Stromal cell of bone marrow (primary cell): ENCODE results near the gene PPOX.

Source experiments
- DNase-seq: peaks from one replicate; pipeline ENCODE4 v3.0.0-alpha.2; 2012; ENCODE audit warnings: low read depth

The PPOX gene

GRCh38 chr1:161153682-161154337, 12.4 kb upstream of the PPOX start, which contains the start of gene UFC1:
UFC1 (plus strand) TSS chr1:161153978; CDS start chr1:161153998, 20 bp downstream.
- DNase-seq: peak; percentile 81

- DNase-seq: no peak
These were observed 8.4 kb upstream of the PPOX start for GRCh38 chr1:161157867-161158266.

GRCh38 chr1:161158316-161159010, 7.8 kb upstream of the PPOX start:
- no peak for DNase-seq

GRCh38 chr1:161159087-161159912, 6.9 kb upstream of the PPOX start, which contains the start of gene USP21:
USP21 (plus strand) TSS chr1:161159500; CDS start chr1:161160641, 1,141 bp downstream.
- DNase-seq: peak; percentile 75

GRCh38 chr1:161159913-161160243, 6.3 kb upstream of the PPOX start:
- no peak for DNase-seq

GRCh38 chr1:161160671-161161145, 5.5 kb upstream of the PPOX start:
- no peak for DNase-seq

GRCh38 chr1:161161652-161162051, 4.6 kb upstream of the PPOX start:
- no peak for DNase-seq

GRCh38 chr1:161162052-161162451, 4.2 kb upstream of the PPOX start:
- no peak for DNase-seq

GRCh38 chr1:161162806-161163205, 3.4 kb upstream of the PPOX start:
- no peak for DNase-seq

- DNase-seq: no peak
These were observed 2.4 kb upstream of the PPOX start for GRCh38 chr1:161163793-161164192.

- no peak for DNase-seq
These were observed 1.2 kb upstream of the PPOX start for GRCh38 chr1:161164901-161165610.

GRCh38 chr1:161166669-161167548, 683 bp downstream of the PPOX start:
- no peak for DNase-seq

GRCh38 chr1:161168906-161169305, 2.7 kb downstream of the PPOX start:
- no peak for DNase-seq

GRCh38 chr1:161171191-161171590, 5.0 kb downstream of the PPOX start:
- DNase-seq: no peak

- DNase-seq: no peak
These were observed 5.5 kb downstream of the PPOX start for GRCh38 chr1:161171696-161172095.

GRCh38 chr1:161172349-161172748, 6.1 kb downstream of the PPOX start:
- no peak for DNase-seq

GRCh38 chr1:161172776-161173376, 6.7 kb downstream of the PPOX start:
- DNase-seq: peak; percentile 89

GRCh38 chr1:161173711-161174110, 7.5 kb downstream of the PPOX start:
- no peak for DNase-seq

GRCh38 chr1:161174911-161175310, 8.7 kb downstream of the PPOX start:
- no peak for DNase-seq

- DNase-seq: no peak
These were observed 9.7 kb downstream of the PPOX start for GRCh38 chr1:161175771-161176453.
